HepG2 (cell line): ENCODE results near the gene CCL19. TPM values are rescaled to one million over a fixed set of nuclear protein-coding genes. Genes with fewer than 3 reads are reported as not detected.

Experiments used
- polyA plus RNA-seq, 8 experiments: library from polyadenylated mRNA; depleted of rRNA in 3 of 8; stranded (reverse) in 7 of 8; unstranded in 1 of 8; fragments of >200 nt; fragmentation: Illumina TruSeq in 4 of 8; extraction: Trizol in 4 of 8; gene quantifications; 2 replicates each; pipeline versions ENCODE4 v1.2.1 to v1.2.3, GENCODE V29; 2011 to 2016; ENCODE audit warnings: low read depth in 4 of 8, missing spikeins in 1 of 8, mixed read lengths in 1 of 8; ENCODE audit not compliant: insufficient read depth in 1 of 8
- small RNA-seq, 3 experiments: library from RNA; depleted of rRNA; stranded (forward); fragments of <200 nt; gene quantifications; one replicate each; pipeline ENCODE3, GENCODE V24; 2012; ENCODE audit warnings: low read depth in 2 of 3, low replicate concordance in 1 of 3; ENCODE audit not compliant: insufficient read length in 3 of 3, insufficient read depth in 2 of 3
- total RNA-seq, 5 experiments: library from RNA; depleted of rRNA; stranded (reverse); fragments of >200 nt; fragmentation: Illumina TruSeq; extraction: Trizol; gene quantifications; 2 replicates each; pipeline ENCODE4 v1.2.3, GENCODE V29; 2016; ENCODE audit warnings: low read depth in 1 of 5

Gene CCL19
- total and polyA plus RNA-seq, 2 of the 13 experiments (the other 11 are each of a cell fraction or from before 2014, with no cell fraction given): not detected

Small RNA genes within 50 kb of the gene (small RNA-seq; reads per million reads assigned to genes)
- 0 reads per million in 3 experiments for gene CCL27

Other genes starting within 250 kb of the CCL19 start
- gene FAM219A, start 232.7 kb downstream of the CCL19 start, total RNA-seq (2016; rRNA removed; fragmentation: Illumina TruSeq; extraction: Trizol): 3.7 and 3.9 TPM in 2 replicates
- 6.4 and 9.4 TPM in 2 replicates for gene FAM219A, start 232.7 kb downstream of the CCL19 start, polyA plus RNA-seq (2011; rRNA removed)
- gene DNAI1, start 232.5 kb downstream of the CCL19 start, total RNA-seq (2016; rRNA removed; fragmentation: Illumina TruSeq; extraction: Trizol): not detected in 2 replicates
- not detected in 2 replicates for gene DNAI1, start 232.5 kb downstream of the CCL19 start, polyA plus RNA-seq (2011; rRNA removed)
- gene ENHO, start 168.3 kb downstream of the CCL19 start, total RNA-seq (2016; rRNA removed; fragmentation: Illumina TruSeq; extraction: Trizol): 0.51 and 0.60 TPM in 2 replicates
- gene ENHO, start 168.3 kb downstream of the CCL19 start, polyA plus RNA-seq (2011; rRNA removed): 0.08 TPM in 1 of 2 replicates, not detected in the other
- not detected in 2 replicates for gene CNTFR, start 101.6 kb downstream of the CCL19 start, total RNA-seq (2016; rRNA removed; fragmentation: Illumina TruSeq; extraction: Trizol)
- gene CNTFR, start 101.6 kb downstream of the CCL19 start, polyA plus RNA-seq (2011; rRNA removed): not detected in 2 replicates
- 24.5 and 32.1 TPM in 2 replicates for gene RPP25L, start 79.2 kb downstream of the CCL19 start, total RNA-seq (2016; rRNA removed; fragmentation: Illumina TruSeq; extraction: Trizol)
- gene RPP25L, start 79.2 kb downstream of the CCL19 start, polyA plus RNA-seq (2011; rRNA removed): 27.3 and 31.2 TPM in 2 replicates
- gene DCTN3, start 70.8 kb downstream of the CCL19 start, total RNA-seq (2016; rRNA removed; fragmentation: Illumina TruSeq; extraction: Trizol): 27.4 and 30.8 TPM in 2 replicates
- gene DCTN3, start 70.8 kb downstream of the CCL19 start, polyA plus RNA-seq (2011; rRNA removed): 32.8 and 34.5 TPM in 2 replicates
- not detected in 2 replicates for gene ARID3C, start 62.2 kb downstream of the CCL19 start, total RNA-seq (2016; rRNA removed; fragmentation: Illumina TruSeq; extraction: Trizol)
- not detected in 2 replicates for gene ARID3C, start 62.2 kb downstream of the CCL19 start, polyA plus RNA-seq (2011; rRNA removed)
- 28.5 and 60.8 TPM in 2 replicates for gene SIGMAR1, start 53.5 kb downstream of the CCL19 start, total RNA-seq (2016; rRNA removed; fragmentation: Illumina TruSeq; extraction: Trizol)
- 38.9 and 45.9 TPM in 2 replicates for gene SIGMAR1, start 53.5 kb downstream of the CCL19 start, polyA plus RNA-seq (2011; rRNA removed)
- 21.1 and 40.4 TPM in 2 replicates for gene GALT, start 44.6 kb downstream of the CCL19 start, total RNA-seq (2016; rRNA removed; fragmentation: Illumina TruSeq; extraction: Trizol)
- 46.3 and 51.3 TPM in 2 replicates for gene GALT, start 44.6 kb downstream of the CCL19 start, polyA plus RNA-seq (2011; rRNA removed)
- gene IL11RA, start 39.1 kb downstream of the CCL19 start, total RNA-seq (2016; rRNA removed; fragmentation: Illumina TruSeq; extraction: Trizol): 0.83 and 2.0 TPM in 2 replicates
- gene IL11RA, start 39.1 kb downstream of the CCL19 start, polyA plus RNA-seq (2011; rRNA removed): 4.2 and 5.8 TPM in 2 replicates
- gene CCL27, start 28.6 kb downstream of the CCL19 start, total RNA-seq (2016; rRNA removed; fragmentation: Illumina TruSeq; extraction: Trizol): not detected in 2 replicates
- not detected in 2 replicates for gene CCL27, start 28.6 kb downstream of the CCL19 start, polyA plus RNA-seq (2011; rRNA removed)
- not detected in 2 replicates for gene CCL21, start 18.9 kb upstream of the CCL19 start, total RNA-seq (2016; rRNA removed; fragmentation: Illumina TruSeq; extraction: Trizol)
- gene CCL21, start 18.9 kb upstream of the CCL19 start, polyA plus RNA-seq (2011; rRNA removed): not detected in 2 replicates